Nephron (organoid): ENCODE data around the gene KDM5C.

ENCODE experiments used
- H3K27ac Mint-ChIP-seq, 3 experiments: 2 replicates each; pipeline ENCODE4 v1.8.0; 2020; ENCODE audit warnings: mixed read lengths in 3 of 3, mild to moderate bottlenecking in 2 of 3, moderate library complexity in 1 of 3
- H3K27me3 Mint-ChIP-seq: 2 replicates; pipeline ENCODE4 v1.8.0; 2021; ENCODE audit warnings: low read depth, mild to moderate bottlenecking, moderate library complexity, mixed read lengths
- H3K36me3 Mint-ChIP-seq: 2 replicates; pipeline ENCODE4 v1.8.0; 2020; ENCODE audit warnings: low read depth, mixed read lengths
- H3K4me1 Mint-ChIP-seq: 2 replicates; pipeline ENCODE4 v1.8.0; 2020; ENCODE audit warnings: mixed read lengths
- H3K4me3 Mint-ChIP-seq, 3 experiments: 2 replicates each; pipeline ENCODE4 v1.8.0; 2020; ENCODE audit warnings: mild to moderate bottlenecking in 3 of 3, mixed read lengths in 3 of 3, moderate library complexity in 2 of 3
- H3K9me3 Mint-ChIP-seq: 2 replicates; pipeline ENCODE4 v1.8.0; 2020; ENCODE audit warnings: mixed read lengths
- TF ChIP-seq, protein P1 (sequence below), 3 experiments: fragments of 200-600 bp; sonication (generic); IDR thresholded peaks; one replicate each; pipeline ENCODE4 v1.5.0; 2021; ENCODE audit warnings: antibody characterized with exemption in 3 of 3; ENCODE audit not compliant: unreplicated experiment in 3 of 3

The KDM5C gene

DNA sequence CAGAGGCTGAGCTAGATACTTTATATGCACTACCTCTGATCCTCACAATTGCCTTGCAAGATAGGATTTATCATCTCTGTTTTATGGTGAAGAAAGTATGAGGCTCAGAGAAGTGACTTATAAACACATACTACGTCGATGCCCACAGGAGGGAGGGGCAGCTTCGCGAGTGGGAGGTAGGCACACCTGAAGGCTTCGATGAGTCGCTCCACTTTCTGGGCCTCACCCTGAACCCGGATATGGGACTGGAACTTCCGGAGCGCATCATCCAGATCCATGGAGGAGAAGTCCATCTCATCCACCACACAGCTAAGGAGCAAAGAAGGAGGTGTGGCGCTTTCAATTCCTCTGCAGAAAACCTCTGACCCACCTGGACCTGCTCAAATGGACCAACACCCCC lies 22.9 kb upstream of the KDM5C start:
- Mint-ChIP-seq H3K27me3 (no peaks in the 10 kb centered on the region), H3K9me3 (peaks cover 5% of the 10 kb centered on the region), H3K4me1 (no peaks in the 10 kb centered on the region), H3K36me3 (peaks cover 3% of the 10 kb centered on the region), H3K4me3 (no peak overlapping the region), H3K27ac (no peak overlapping the region)
- TF ChIP-seq, protein P1, sequence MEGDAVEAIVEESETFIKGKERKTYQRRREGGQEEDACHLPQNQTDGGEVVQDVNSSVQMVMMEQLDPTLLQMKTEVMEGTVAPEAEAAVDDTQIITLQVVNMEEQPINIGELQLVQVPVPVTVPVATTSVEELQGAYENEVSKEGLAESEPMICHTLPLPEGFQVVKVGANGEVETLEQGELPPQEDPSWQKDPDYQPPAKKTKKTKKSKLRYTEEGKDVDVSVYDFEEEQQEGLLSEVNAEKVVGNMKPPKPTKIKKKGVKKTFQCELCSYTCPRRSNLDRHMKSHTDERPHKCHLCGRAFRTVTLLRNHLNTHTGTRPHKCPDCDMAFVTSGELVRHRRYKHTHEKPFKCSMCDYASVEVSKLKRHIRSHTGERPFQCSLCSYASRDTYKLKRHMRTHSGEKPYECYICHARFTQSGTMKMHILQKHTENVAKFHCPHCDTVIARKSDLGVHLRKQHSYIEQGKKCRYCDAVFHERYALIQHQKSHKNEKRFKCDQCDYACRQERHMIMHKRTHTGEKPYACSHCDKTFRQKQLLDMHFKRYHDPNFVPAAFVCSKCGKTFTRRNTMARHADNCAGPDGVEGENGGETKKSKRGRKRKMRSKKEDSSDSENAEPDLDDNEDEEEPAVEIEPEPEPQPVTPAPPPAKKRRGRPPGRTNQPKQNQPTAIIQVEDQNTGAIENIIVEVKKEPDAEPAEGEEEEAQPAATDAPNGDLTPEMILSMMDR (IDR thresholded peaks at IDR 0.05; ENCODE audit: unreplicated experiment in 3 of 3) = no peak

DNA sequence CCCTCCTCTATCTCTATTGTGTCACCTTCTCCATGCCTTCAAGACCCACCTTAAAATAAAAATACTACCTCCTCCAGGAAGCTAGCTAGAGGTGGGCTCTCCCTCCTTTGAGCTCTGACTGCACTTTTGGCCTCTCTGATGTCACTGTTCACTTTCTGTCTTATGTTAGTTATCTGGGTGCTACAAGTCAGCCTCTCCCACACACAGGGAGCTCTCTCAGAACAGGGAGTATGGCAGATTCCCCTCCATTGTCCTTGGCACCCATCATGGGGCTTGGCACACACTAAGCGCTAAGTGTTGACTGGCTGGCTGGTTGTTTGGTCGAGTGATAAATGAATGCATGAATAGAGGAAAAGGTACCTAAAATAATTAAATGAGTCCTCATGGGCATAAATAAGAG lies 21.2 kb upstream of the KDM5C start:
- Mint-ChIP-seq H3K27me3 (no peaks in the 10 kb centered on the region), H3K36me3 (peaks cover 3% of the 10 kb centered on the region), H3K4me3 (no peak overlapping the region), H3K9me3 (peaks cover 7% of the 10 kb centered on the region), H3K27ac (no peak overlapping the region), H3K4me1 (no peaks in the 10 kb centered on the region)
- TF ChIP-seq, protein P1 (IDR thresholded peaks at IDR 0.05; ENCODE audit: unreplicated experiment in 3 of 3) = no peak

DNA sequence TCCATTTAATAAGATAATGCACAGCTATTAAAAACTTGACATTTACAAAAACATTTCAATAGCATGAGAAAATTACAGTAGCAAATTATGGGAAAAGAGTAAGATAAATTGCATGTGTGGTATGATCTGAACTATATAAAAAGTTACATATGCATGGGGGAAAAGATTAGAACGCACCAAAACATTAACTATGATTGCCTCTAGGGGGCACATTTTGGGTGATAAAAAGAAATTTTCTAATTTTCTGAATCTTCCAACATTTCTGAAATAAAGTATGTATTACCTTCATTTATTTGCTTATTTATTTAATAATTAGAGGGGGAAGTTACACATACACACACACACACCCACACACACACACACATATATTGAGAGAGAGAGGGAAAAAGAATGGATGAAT lies 19.6 kb upstream of the KDM5C start:
- Mint-ChIP-seq H3K27me3 (no peaks in the 10 kb centered on the region), H3K27ac (no peak overlapping the region), H3K4me3 (no peak overlapping the region), H3K36me3 (peaks cover 3% of the 10 kb centered on the region), H3K9me3 (peaks cover 7% of the 10 kb centered on the region), H3K4me1 (no peaks in the 10 kb centered on the region)
- TF ChIP-seq, protein P1 (IDR thresholded peaks at IDR 0.05; ENCODE audit: unreplicated experiment in 3 of 3) = no peak

DNA sequence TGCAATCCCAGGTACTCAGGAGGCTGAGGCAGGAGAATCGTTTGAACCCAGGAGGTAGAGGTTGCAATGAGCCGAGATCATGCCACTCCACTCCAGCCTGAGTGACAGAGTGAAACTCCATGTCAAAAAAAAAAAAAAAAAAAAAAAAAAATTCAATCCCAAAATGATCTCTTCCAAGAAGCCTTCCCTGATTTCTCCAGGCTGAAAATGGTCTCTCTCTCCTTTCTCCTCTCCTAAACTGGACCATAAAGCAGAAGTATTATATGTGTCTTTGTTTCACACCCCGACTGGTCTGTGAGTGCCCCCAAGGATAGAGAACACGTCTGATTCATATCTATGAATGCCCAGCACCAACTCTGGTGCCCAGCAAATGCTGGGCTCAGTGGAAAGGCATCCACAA lies 17.3 kb upstream of the KDM5C start:
- Mint-ChIP-seq H3K9me3 (peaks cover 13% of the 10 kb centered on the region), H3K4me3 (no peak overlapping the region), H3K36me3 (peaks cover 10% of the 10 kb centered on the region), H3K27ac (no peak overlapping the region), H3K27me3 (no peaks in the 10 kb centered on the region), H3K4me1 (no peaks in the 10 kb centered on the region)
- TF ChIP-seq, protein P1 (IDR thresholded peaks at IDR 0.05; ENCODE audit: unreplicated experiment in 3 of 3) = no peak

DNA sequence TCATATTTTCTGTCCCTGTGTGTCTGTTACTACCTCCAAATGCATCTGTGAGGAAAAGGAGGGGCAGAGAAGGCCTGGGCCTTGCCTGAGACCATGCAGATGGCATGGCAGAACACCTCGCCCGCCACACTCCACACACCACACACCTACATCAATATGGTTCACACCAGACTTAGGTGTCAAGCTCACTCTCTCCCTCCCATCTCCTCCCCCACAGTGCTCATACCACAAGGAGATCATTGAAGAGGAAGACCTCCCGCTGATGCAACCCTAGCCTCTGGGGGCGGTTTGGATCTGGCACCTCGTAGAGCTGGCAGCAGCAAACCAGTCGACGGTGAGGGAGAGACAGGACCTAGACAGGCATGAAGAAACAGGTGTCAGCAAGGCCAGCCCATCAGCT lies 16.6 kb upstream of the KDM5C start:
- Mint-ChIP-seq H3K27me3 (no peaks in the 10 kb centered on the region), H3K9me3 (peaks cover 15% of the 10 kb centered on the region), H3K4me1 (no peaks in the 10 kb centered on the region), H3K27ac (no peak overlapping the region), H3K36me3 (peaks cover 10% of the 10 kb centered on the region), H3K4me3 (no peak overlapping the region)
- TF ChIP-seq, protein P1 (IDR thresholded peaks at IDR 0.05; ENCODE audit: unreplicated experiment in 3 of 3) = no peak

DNA sequence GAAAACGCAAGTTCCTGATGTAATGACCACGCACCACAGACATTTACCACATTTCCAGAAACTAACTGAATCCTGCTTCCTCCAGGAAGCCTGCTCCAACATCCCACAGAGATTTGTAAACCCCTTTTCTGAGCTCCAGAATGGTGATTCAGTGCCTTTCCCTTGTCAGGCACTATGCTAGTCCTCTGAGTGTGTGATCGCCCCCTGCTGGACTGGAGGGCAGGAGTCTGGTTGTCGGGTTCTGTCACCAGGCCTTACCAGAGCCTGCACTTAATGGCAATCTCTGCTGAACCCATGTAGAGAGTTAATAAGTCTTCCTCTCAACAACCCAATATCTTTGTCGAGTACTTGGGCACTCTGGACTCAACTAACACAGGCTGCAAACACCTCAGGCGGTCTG lies 14.5 kb upstream of the KDM5C start:
- TF ChIP-seq, protein P1 (IDR thresholded peaks at IDR 0.05; ENCODE audit: unreplicated experiment in 3 of 3) = no peak
- no peak overlapping the region for H3K4me3 Mint-ChIP-seq
- H3K27me3 Mint-ChIP-seq = no peaks in the 10 kb centered on the region
- peaks cover 11% of the 10 kb centered on the region for H3K9me3 Mint-ChIP-seq
- peaks cover 10% of the 10 kb centered on the region for H3K36me3 Mint-ChIP-seq
- H3K4me1 Mint-ChIP-seq = no peaks in the 10 kb centered on the region
- H3K27ac Mint-ChIP-seq = no peak overlapping the region
